ENCODE data around the gene RAB9A. TPM values are rescaled to one million over a fixed set of nuclear protein-coding genes. Genes with fewer than 3 reads are reported as not detected.

RAB9A gene
- total and polyA plus RNA-seq, 2 of the 8 experiments (the other 6 are each of a cell fraction or from before 2014, with no cell fraction given), result 21.8 to 34.0 TPM

GRCh38 chrX:13661735-13662288 lies 27.1 kb upstream of the RAB9A start (continued):
- TF ChIP-seq SP4 (IDR thresholded peaks at IDR 0.05; ENCODE audit: low read length) (no peak), SIRT6 (IDR thresholded peaks at IDR 0.05; ENCODE audit: low read length) (no peak), ZNF274 (IDR thresholded peaks at IDR 0.05; ENCODE audit: borderline replicate concordance, extremely low read depth, low read length) (no peak), SRF (IDR thresholded peaks at IDR 0.05; ENCODE audit: low read depth, low read length) (no peak), HDAC2 (IDR thresholded peaks at IDR 0.05; ENCODE audit: borderline replicate concordance in 1 of 2, low read depth in 2 of 2, low read length in 2 of 2) (no peak), SAP30 (IDR thresholded peaks at IDR 0.05; ENCODE audit: insufficient read depth, insufficient replicate concordance, low read length) (no peak), TCF12 (IDR thresholded peaks at IDR 0.05; ENCODE audit: low read depth, low read length) (no peak)

All from H1 (cell line).